ENCODE measurements around the gene RASA3.
"Not testable (repeated sequence)": the region's sequence is repeated elsewhere in the genome, so short reads cannot be mapped to it uniquely, and the experiment has no call there.

Gene RASA3

GRCh38 chr13:114124431-114124830 is 8.0 kb downstream of the RASA3 start:
- FAIRE-seq, result no peak

- no peak for FAIRE-seq
Measured at GRCh38 chr13:114123876-114124275, 8.5 kb downstream of the RASA3 start.

DNA sequence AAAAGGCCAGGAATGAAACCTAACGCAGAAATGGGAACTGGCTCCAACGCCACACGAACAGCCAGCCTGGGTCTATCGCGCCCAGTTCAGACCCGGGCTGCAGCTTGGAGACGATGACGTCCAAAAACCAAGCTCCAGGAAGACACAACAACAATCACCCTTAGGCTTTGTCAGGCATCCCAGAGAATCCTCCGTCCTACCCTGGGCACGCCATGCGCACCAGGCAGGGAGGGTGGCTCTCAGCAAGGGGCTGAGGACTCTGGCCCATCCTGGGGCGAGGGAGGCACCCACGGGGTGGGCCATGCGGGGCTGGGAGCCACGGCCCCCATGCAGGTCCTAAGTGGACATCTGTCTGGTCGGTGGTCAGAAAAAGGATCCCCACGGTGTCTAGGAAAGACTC is 9.0 kb downstream of the RASA3 start:
- FAIRE-seq, result no peak

DNA sequence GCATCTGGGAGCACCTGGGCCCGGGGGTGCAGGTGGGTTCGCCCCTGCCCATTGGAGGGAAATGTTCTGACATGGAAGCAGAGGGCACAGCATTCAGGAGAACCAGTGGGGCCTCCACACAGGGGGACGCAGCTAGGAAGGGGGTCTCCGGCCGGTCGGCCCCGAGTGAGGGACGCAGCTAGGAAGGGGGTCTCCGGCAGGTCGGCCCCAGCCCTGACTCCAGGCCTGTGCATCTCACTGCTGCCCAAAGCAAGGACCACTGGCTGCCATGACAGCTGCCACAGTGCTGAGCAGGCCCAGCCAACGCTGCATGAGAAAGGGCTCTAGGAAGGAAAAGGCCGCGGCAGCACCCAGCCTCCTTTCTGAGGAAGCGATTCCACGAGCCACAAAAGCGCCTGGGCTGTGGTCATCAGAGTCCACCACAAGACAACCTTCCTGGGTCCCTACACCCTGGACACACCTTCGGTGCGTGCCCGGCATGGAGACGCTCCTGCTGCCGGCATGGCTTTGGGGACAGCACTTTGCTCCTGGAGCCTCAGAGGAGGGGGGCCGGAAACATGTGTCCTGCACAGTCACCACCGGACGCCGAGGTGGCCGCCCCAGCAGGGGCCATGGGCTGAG is 9.7 kb downstream of the RASA3 start:
- no peak for FAIRE-seq

DNA sequence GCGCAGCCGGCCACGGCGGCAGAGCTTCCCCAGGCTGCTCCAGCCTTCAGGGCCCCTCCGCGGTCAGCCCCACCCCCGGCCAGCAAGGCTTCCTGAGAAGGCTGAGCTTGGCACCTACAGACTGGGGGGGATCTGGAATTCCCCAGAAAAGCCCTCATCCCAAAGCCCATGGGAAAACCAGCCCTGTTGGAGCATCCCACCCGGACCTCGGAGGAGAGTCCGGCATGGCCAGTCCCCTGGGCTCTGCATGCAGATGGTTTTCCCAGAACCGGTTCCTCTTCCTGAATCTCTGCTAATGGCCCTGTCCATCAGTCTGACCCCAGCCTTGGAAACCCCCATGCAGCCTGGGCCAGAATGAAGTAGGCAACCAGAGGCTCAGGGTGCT is 10.3 kb downstream of the RASA3 start:
- no peak for FAIRE-seq

GRCh38 chr13:114121496-114122126 is 10.8 kb downstream of the RASA3 start:
- no peak for FAIRE-seq

DNA sequence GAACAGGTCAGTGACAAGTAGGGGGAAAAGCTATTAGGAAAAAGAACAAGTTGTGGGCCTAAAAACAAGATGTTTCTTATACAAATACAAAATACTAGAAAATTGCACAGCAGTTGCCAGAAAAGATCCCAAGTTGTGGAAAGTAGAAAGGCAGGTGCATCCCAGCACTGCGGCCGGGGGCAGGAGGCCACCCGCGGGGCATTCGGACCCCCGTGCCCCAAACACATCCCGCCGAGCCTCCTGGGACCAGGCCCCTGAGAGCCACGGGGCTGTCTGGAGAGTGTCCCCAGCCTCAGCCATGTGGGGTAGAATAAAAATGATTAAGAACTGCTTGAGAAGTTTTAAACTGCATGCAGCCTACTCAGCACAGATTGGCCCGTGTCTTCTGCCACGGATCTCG is 11.4 kb downstream of the RASA3 start:
- FAIRE-seq, result no peak

DNA sequence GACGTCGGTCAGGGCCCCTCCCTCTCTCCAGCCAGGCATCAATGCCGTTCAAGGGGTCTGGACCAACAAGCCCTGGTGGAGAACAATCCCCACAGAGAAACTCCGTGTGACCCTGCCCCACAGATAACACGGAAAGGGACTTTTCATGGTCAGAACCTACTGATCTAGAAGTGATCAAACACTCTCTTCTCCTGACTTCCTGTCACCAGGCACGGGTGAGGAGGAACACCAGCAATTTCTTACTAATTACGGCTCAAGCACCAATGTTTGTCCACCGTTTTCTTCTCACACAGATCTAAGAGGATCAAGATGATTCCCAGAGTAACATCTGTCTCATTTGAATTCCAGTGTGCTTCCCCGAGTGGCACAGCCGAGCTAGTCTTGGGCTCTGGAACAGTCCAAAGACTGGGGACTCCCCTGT is 11.8 kb downstream of the RASA3 start:
- no peak for FAIRE-seq

DNA sequence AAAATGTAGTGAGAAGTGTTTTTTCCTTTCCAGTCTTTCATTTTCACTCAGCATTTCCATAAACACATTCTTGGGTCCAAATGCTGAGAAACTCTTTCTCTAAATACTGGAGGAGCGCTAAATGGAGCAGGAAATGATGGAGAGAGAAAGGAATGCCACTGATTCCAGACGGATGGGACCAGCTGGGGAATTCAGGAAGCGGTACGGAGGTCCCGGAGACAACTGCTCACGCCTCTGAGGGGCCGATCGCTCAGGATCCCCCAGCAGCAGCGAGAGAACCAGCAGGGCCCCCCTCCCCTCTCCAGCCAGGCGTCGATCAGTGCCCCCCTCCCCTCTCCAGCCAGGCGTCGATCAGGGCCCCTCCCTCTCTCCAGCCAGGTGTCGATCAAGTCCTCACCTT is 13.2 kb downstream of the RASA3 start:
- peak; percentile 82 for FAIRE-seq

DNA sequence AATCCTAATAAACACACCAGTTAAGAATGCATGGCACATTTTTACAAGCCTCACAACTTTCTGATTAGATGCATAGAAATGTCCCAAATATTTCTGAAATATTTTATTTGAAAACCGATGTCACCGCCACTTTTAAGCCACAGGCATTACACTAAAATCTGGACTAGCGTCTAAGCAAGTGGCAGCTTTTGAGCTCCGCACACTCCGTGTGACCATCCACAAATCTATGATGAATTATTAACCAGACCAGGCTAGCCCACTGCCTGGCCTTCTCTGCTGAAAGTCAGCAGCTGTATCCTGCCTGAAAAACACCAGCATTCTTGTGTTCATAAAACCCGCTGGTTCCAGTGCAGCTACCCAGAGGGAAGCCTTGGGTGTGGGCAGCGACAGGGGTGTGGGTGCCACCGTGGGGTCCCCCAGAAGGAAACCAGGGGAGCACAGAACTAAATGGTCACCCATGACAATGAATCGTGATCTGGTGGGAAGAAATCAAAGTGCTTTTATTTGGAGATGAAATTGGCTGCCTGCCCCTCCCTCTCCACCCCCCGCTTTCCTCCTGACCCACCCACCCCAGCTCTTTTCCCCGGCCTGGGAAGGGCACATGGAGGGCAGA is 13.8 kb downstream of the RASA3 start:
- FAIRE-seq, result no peak

DNA sequence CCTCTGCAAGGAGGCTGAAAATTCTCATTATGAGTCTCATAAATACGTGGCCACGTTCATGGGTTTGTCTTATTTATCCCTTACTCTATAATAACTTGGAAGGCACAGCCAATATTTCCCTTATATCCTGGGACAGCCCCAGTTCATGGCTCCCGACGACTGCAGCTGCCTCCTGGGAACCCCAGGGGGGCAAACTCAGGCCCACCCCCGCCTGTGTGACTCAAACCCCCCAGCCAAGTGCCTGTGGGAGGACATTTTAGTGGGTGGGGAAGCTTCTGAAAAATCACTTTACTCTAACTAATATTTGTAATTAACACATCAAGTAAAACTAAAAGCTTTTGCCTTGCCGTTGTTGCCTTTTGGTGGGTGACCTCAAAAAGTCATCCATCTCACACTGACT is 14.3 kb downstream of the RASA3 start:
- FAIRE-seq, result no peak

DNA sequence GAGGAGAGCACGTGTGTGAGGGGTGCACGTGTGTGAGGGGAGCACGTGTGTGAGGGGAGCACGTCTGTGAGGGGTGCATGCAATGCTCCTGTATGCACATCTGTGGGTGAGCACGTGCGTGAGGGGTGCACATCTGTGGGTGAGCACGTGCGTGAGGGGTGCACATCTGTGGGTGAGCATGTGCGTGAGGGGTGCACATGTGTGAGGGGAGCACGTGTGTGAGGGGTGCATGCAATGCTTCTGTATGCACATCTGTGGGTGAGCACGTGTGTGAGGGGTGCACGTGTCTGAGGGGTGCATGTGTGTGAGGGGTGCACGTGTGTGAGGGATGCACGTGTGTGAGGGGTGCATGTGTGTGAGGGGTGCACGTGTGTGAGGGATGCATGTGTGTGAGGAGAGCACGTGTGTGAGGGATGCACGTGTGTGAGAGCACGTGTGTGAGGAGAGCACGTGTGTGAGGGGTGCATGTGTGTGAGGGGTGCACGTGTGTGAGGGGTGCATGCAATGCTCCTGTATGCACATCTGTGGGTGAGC is 15.0 kb downstream of the RASA3 start:
- FAIRE-seq, result not testable (repeated sequence)

GRCh38 chr13:114116734-114117133 is 15.7 kb downstream of the RASA3 start:
- FAIRE-seq, result no peak

- no peak for FAIRE-seq
Measured at GRCh38 chr13:114115796-114116195, 16.6 kb downstream of the RASA3 start.

DNA sequence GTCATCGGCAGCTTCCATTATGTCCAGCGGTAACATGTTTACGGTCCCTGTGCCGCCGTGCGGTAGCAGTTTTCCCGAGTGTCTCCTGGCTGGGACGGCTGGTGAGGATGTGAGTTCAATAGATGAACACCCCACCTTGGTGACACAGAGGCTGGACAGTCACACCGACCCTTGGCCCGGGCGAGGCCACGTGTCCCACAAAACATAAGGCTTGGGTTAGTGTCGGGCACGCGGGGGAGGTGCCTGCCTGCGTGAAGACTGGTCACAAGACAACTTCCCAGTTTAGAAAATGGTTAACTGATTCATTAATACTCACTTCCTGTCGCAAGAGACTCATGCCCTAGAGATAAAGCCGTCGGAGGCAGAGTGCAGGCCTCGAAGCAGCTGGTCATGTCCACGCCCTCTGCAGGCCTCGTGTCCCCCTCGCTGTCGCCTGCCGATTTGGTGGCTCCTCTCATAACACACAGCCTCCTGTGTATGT is 17.2 kb downstream of the RASA3 start:
- no peak for FAIRE-seq

GRCh38 chr13:114114666-114115065 is 17.8 kb downstream of the RASA3 start:
- not testable (repeated sequence) for FAIRE-seq

DNA sequence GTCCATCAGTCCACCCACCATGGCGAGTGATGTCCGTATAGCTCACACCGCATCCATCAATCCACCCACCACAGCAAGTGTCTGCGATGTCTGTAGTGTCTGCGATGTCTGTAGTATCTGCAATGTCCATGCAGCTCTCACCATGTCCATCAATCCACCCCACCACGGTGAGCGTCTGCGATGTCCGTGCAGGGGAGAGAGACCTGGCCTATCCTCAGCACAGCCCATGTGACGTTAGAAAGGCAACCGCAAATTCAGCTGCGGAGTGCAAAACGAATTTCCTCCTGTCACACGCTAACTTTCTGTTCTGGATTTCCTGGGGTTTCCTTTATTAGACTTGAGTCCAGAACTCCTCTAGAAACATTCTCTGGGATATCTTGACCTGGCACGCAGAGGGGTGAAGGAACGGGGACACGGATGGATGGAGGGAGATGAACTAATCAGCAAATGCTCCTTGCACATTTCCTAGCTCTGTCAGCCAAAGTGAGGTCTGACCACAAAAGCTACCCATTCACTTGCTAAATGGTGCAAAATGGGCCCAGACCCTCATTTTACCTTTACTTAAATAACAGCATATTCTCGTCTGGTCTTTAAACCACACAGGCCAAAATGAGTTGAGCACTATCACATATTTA is 18.3 kb downstream of the RASA3 start:
- no peak for FAIRE-seq

- FAIRE-seq, result not testable (repeated sequence)
Measured at GRCh38 chr13:114113395-114113794, 19.0 kb downstream of the RASA3 start.

- FAIRE-seq, result no peak
Measured at GRCh38 chr13:114112826-114113322, 19.5 kb downstream of the RASA3 start.

DNA sequence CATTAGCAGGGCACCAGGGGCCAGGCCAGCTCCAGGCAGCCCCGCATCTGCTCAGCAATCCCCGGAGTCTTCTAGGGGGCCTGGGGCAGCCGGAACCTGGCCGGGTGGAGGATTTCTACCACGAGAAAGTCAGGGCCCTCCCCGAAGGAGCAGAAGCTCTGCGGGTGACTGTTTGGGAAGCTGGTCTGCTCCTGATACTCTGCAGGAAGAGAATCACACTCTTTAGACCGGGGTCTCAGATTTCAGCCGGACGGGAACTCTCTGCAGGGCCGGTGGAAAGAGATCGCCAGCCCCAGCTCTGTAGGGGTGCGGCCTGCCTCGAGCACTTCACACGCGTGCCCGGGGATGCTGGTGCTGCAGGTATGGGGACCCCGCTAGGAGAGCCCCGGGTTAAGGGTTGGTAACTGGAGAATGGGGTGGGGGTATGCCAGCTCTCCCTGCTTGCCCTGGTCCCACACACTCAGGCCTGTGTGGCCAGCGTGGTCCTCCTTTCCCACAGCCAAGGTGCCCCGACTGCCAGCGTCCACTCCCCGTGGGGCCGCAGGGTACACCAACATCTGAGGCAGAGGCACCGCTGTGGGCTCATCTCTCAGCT is 20.1 kb downstream of the RASA3 start:
- no peak for FAIRE-seq

GRCh38 chr13:114111577-114111976 is 20.8 kb downstream of the RASA3 start:
- FAIRE-seq, result no peak

DNA sequence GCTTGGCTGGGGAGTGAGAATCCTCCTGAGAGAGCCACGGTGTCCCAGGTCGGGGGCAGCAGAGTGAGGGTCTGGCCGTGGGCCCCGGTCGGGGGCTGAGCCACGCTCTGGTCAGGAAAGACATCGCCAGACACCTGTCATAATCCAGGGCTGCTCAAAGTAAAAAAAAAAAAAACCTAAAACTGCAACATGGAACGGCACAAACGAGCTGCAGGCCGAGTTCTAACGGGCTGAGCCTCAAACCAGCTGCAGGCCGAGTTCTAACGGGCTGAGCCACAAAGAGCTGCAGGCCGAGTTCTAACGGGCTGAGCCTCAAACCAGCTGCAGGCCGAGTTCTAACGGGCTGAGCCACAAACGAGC is 21.6 kb downstream of the RASA3 start:
- FAIRE-seq, result not testable (repeated sequence)
